ENCODE data around the gene IL18RAP. TPM values are rescaled to one million over a fixed set of nuclear protein-coding genes. Genes with fewer than 3 reads are reported as not detected.

IL18RAP gene
- total RNA-seq, 1 experiment from 2014 or later: not detected

DNA sequence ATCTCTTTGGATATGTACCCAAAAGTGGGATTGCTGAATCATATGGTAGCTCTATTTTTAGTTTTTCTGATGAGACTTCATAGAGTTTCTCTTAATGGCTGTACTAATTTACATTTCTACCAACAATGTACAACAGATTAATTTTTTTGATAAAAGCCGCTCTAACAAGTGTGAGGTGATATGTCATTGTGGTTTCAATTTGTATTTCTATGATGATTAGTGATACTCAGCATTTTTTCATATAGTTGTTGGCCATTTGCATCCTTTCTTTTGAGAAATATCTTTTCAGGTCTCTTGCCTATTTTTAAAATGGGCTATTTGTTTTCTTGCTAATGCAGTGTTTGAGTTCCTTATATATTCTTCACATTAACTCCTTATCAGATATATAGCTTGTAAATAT, 4.3 kb downstream of the IL18RAP start:
- Mint-ChIP-seq H3K27me3 (ENCODE audit: insufficient read depth, unreplicated experiment) (peaks cover 17% of the 10 kb centered on the region), H3K9me3 (ENCODE audit: unreplicated experiment) (no peaks in the 10 kb centered on the region), H3K4me1 (ENCODE audit: low read depth, unreplicated experiment) (no peaks in the 10 kb centered on the region), H3K36me3 (ENCODE audit: insufficient read depth, unreplicated experiment) (no peaks in the 10 kb centered on the region), H3K27ac (ENCODE audit: unreplicated experiment) (no peak overlapping the region), H3K4me3 (ENCODE audit: unreplicated experiment) (no peak overlapping the region)
- Histone ChIP-seq H3K27me3 (replicated peaks; ENCODE audit: control insufficient read depth, insufficient read depth, low read length) (no peaks in the 10 kb centered on the region; the same call in 1 of the 2 replicates), H3K36me3 (ENCODE audit: control insufficient read depth, insufficient read depth, low read length) (no peaks in the 10 kb centered on the region), H3K4me1 (no peaks in the 10 kb centered on the region), H3K9me3 (no peaks in the 10 kb centered on the region; the same call in 1 of the 2 replicates), H3K4me3 (ENCODE audit: low read depth, low read length) (no peak overlapping the region)
- no peak for DNase-seq
- TF ChIP-seq, protein P1, sequence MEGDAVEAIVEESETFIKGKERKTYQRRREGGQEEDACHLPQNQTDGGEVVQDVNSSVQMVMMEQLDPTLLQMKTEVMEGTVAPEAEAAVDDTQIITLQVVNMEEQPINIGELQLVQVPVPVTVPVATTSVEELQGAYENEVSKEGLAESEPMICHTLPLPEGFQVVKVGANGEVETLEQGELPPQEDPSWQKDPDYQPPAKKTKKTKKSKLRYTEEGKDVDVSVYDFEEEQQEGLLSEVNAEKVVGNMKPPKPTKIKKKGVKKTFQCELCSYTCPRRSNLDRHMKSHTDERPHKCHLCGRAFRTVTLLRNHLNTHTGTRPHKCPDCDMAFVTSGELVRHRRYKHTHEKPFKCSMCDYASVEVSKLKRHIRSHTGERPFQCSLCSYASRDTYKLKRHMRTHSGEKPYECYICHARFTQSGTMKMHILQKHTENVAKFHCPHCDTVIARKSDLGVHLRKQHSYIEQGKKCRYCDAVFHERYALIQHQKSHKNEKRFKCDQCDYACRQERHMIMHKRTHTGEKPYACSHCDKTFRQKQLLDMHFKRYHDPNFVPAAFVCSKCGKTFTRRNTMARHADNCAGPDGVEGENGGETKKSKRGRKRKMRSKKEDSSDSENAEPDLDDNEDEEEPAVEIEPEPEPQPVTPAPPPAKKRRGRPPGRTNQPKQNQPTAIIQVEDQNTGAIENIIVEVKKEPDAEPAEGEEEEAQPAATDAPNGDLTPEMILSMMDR (IDR thresholded peaks at IDR 0.05; ENCODE audit: insufficient read depth in 1 of 2, low read depth in 1 of 2, low read length in 1 of 2, severe bottlenecking in 1 of 2, unreplicated experiment in 1 of 2): no peak
- BruUV-seq (replicated peaks): no TSS peak
- intact Hi-C loops (cut with micrococcal nuclease; ENCODE audit: unreplicated experiment): no loop called here
- ChIA-PET POLR2A (no interaction called here), CTCF (no interaction called here)

DNA sequence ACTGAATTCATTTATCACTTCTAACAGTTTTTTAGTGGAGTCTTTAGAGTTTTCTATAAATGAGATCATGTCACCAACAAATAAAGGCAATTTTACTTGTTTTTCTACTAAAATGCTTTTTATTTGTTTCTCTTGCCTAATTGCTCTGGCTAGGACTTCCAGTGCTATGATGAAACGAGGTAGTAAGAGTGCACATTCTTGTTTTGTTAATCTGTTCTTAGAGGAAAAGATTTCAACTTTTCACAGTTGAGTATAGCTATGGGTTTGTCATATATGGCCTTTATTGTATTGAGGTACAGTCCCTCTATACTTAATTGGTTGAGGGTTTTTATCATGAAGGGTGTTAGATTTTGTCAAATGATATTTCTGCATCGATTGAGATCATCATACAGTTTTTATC, 5.6 kb downstream of the IL18RAP start:
- H3K36me3 ChIP-seq (ENCODE audit: control insufficient read depth, insufficient read depth, low read length): no peaks in the 10 kb centered on the region
- ChIA-PET POLR2A (no interaction called here), CTCF (no interaction called here)
- peaks cover 14% of the 10 kb centered on the region for H3K27me3 Mint-ChIP-seq (ENCODE audit: insufficient read depth, unreplicated experiment)
- TF ChIP-seq, protein P1 (IDR thresholded peaks at IDR 0.05; ENCODE audit: insufficient read depth in 1 of 2, low read depth in 1 of 2, low read length in 1 of 2, severe bottlenecking in 1 of 2, unreplicated experiment in 1 of 2): no peak
- H3K36me3 Mint-ChIP-seq (ENCODE audit: insufficient read depth, unreplicated experiment): no peaks in the 10 kb centered on the region
- no peak overlapping the region for H3K4me3 ChIP-seq (ENCODE audit: low read depth, low read length)
- no peaks in the 10 kb centered on the region for H3K9me3 Mint-ChIP-seq (ENCODE audit: unreplicated experiment)
- BruUV-seq (replicated peaks): no TSS peak
- no peaks in the 10 kb centered on the region; the same call in 1 of the 2 replicates for H3K27me3 ChIP-seq (replicated peaks; ENCODE audit: control insufficient read depth, insufficient read depth, low read length)
- no peaks in the 10 kb centered on the region for H3K4me1 ChIP-seq
- intact Hi-C loops (cut with micrococcal nuclease; ENCODE audit: unreplicated experiment): no loop called here
- no peak overlapping the region for H3K4me3 Mint-ChIP-seq (ENCODE audit: unreplicated experiment)
- H3K27ac Mint-ChIP-seq (ENCODE audit: unreplicated experiment): no peak overlapping the region
- H3K9me3 ChIP-seq: no peaks in the 10 kb centered on the region; the same call in 1 of the 2 replicates
- H3K4me1 Mint-ChIP-seq (ENCODE audit: low read depth, unreplicated experiment): no peaks in the 10 kb centered on the region
- DNase-seq: no peak

DNA sequence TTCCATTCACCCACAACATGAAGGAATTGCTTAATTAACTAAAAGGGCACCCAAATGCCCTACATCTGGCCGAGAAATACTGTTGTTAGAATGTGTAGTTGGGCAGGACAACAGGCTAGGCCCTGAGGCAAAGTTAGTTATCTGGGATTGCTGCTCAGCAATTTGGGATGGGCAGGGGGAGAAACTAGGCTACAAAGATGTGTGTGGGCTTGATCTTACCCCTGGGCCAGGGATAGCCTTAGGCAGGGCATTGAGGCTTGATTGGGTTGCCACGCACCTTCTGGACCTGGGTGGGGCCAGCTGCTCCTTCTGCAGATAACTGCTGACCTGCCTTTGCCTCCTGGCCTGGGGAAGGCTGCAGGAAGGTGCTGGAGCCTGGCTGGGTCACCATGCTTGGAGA, 9.4 kb downstream of the IL18RAP start:
- no peaks in the 10 kb centered on the region for H3K4me1 Mint-ChIP-seq (ENCODE audit: low read depth, unreplicated experiment)
- H3K27ac Mint-ChIP-seq (ENCODE audit: unreplicated experiment): no peak overlapping the region
- H3K4me3 Mint-ChIP-seq (ENCODE audit: unreplicated experiment): no peak overlapping the region
- peaks cover 17% of the 10 kb centered on the region for H3K27me3 Mint-ChIP-seq (ENCODE audit: insufficient read depth, unreplicated experiment)
- H3K9me3 ChIP-seq: no peaks in the 10 kb centered on the region; the same call in 1 of the 2 replicates
- no peaks in the 10 kb centered on the region for H3K27me3 ChIP-seq (replicated peaks; ENCODE audit: control insufficient read depth, insufficient read depth, low read length)
- no peaks in the 10 kb centered on the region for H3K36me3 ChIP-seq (ENCODE audit: control insufficient read depth, insufficient read depth, low read length)
- no peaks in the 10 kb centered on the region for H3K4me1 ChIP-seq
- CTCF ChIA-PET: no interaction called here
- POLR2A ChIA-PET: no interaction called here
- BruUV-seq (replicated peaks): no TSS peak
- H3K9me3 Mint-ChIP-seq (ENCODE audit: unreplicated experiment): no peaks in the 10 kb centered on the region
- no peak overlapping the region for H3K4me3 ChIP-seq (ENCODE audit: low read depth, low read length)
- TF ChIP-seq, protein P1 (IDR thresholded peaks at IDR 0.05; ENCODE audit: insufficient read depth in 1 of 2, low read depth in 1 of 2, low read length in 1 of 2, severe bottlenecking in 1 of 2, unreplicated experiment in 1 of 2): no peak
- H3K36me3 Mint-ChIP-seq (ENCODE audit: insufficient read depth, unreplicated experiment): no peaks in the 10 kb centered on the region
- peak in 1 of 2 experiments; percentile 50 for DNase-seq
- intact Hi-C loops (cut with micrococcal nuclease; ENCODE audit: unreplicated experiment): no loop called here

All from Caco-2 (cell line).